ENCODE measurements around the gene CD46.
A peak's percentile ranks its signal among the peaks of the same experiment; 100 is the strongest.
"Not testable (repeated sequence)": the region's sequence is repeated elsewhere in the genome, so short reads cannot be mapped to it uniquely, and the experiment has no call there.

The CD46 gene

GRCh38 chr1:207751790-207752455 lies at the start of gene CD46:
TSS of gene CD46 (plus strand) at chr1:207752054. CDS start at chr1:207752213, 159 bp downstream.
- DNase-seq = peak; percentile 14 to 95 (median 88)

- DNase-seq = no peak
Measured at GRCh38 chr1:207702317-207702716, 49.5 kb upstream of the CD46 start.

- no peak for DNase-seq
Measured at GRCh38 chr1:207703712-207704111, 48.1 kb upstream of the CD46 start.

- not testable (repeated sequence) for DNase-seq
Measured at GRCh38 chr1:207708004-207708403, 43.9 kb upstream of the CD46 start.

GRCh38 chr1:207711285-207711684 lies 40.6 kb upstream of the CD46 start:
- DNase-seq = no peak

- not testable (repeated sequence) for DNase-seq
Measured at GRCh38 chr1:207712701-207713100, 39.2 kb upstream of the CD46 start.

GRCh38 chr1:207713529-207713928 lies 38.3 kb upstream of the CD46 start:
- no peak for DNase-seq

GRCh38 chr1:207719234-207719633 lies 32.6 kb upstream of the CD46 start:
- no peak for DNase-seq

- DNase-seq = not testable (repeated sequence)
Measured at GRCh38 chr1:207728200-207728858, 23.5 kb upstream of the CD46 start.

- DNase-seq = not testable (repeated sequence)
Measured at GRCh38 chr1:207737503-207738157, 14.2 kb upstream of the CD46 start.

- not testable (repeated sequence) for DNase-seq
Measured at GRCh38 chr1:207738158-207738659, 13.6 kb upstream of the CD46 start.

GRCh38 chr1:207740207-207740606 lies 11.6 kb upstream of the CD46 start:
- no peak for DNase-seq

- no peak for DNase-seq
Measured at GRCh38 chr1:207742850-207743555, 8.9 kb upstream of the CD46 start.

GRCh38 chr1:207744000-207744534 lies 7.8 kb upstream of the CD46 start:
- no peak for DNase-seq

- no peak for DNase-seq
Measured at GRCh38 chr1:207745285-207745684, 6.6 kb upstream of the CD46 start.

GRCh38 chr1:207745839-207746767 lies 5.8 kb upstream of the CD46 start:
- no peak for DNase-seq

GRCh38 chr1:207747627-207748492 lies 4.0 kb upstream of the CD46 start:
- DNase-seq = no peak

- no peak for DNase-seq
Measured at GRCh38 chr1:207748737-207749528, 2.9 kb upstream of the CD46 start.
